Fibroblast of lung (primary cell): ENCODE measurements around the gene ELL. TPM values are rescaled to one million over a fixed set of nuclear protein-coding genes. Genes with fewer than 3 reads are reported as not detected.

Source experiments
- DNase-seq, 2 donors: peaks; one replicate each; pipeline versions ENCODE4 v3.0.0 to v3.0.0-alpha.2; 2010; ENCODE audit warnings: low read depth in 2 of 2
- H2AFZ ChIP-seq: 2 replicates; pipeline ENCODE4 v1.5.1; 2012; ENCODE audit warnings: low read length, control low read depth, inconsistent platforms
- H3K27ac ChIP-seq: 2 replicates; pipeline ENCODE4 v1.5.1; 2011; ENCODE audit warnings: low read length, control low read depth; ENCODE audit not compliant: insufficient read depth
- H3K27me3 ChIP-seq: 2 replicates; pipeline ENCODE4 v1.5.1; 2011; ENCODE audit warnings: mild to moderate bottlenecking, low read length; ENCODE audit not compliant: control insufficient read depth, insufficient read depth
- H3K36me3 ChIP-seq: 2 replicates; pipeline ENCODE4 v1.5.1; 2011; ENCODE audit warnings: low read length; ENCODE audit not compliant: control insufficient read depth, insufficient read depth
- H3K4me1 ChIP-seq: 2 replicates; pipeline ENCODE4 v1.5.1; 2011; ENCODE audit warnings: low read length; ENCODE audit not compliant: control insufficient read depth, insufficient read depth; ENCODE audit errors: extremely low read depth
- H3K4me2 ChIP-seq: 2 replicates; pipeline ENCODE4 v1.5.1; 2011; ENCODE audit warnings: low read length, control low read depth; ENCODE audit not compliant: insufficient read depth; ENCODE audit errors: extremely low read depth
- H3K4me3 ChIP-seq, 4 experiments: fragments of 200-600 bp in 1 of 4; sonication (generic) in 1 of 4; replicated peaks in 1 of 4; 2 replicates each; pipeline ENCODE4 v1.5.1; 2011 to 2016; ENCODE audit warnings: low read length in 4 of 4, low read depth in 3 of 4, mild to moderate bottlenecking in 3 of 4, control low read depth in 2 of 4, inconsistent platforms in 1 of 4, mixed read lengths in 1 of 4; ENCODE audit not compliant: insufficient read depth in 1 of 4; ENCODE audit errors: control extremely low read depth in 1 of 4
- H3K79me2 ChIP-seq: 2 replicates; pipeline ENCODE4 v1.5.1; 2012; ENCODE audit warnings: mild to moderate bottlenecking, low read length, inconsistent platforms; ENCODE audit not compliant: control insufficient read depth, insufficient read depth
- H3K9ac ChIP-seq: 2 replicates; pipeline ENCODE4 v1.5.1; 2011; ENCODE audit warnings: mild to moderate bottlenecking, low read length, control low read depth; ENCODE audit not compliant: insufficient read depth
- H3K9me3 ChIP-seq: 2 replicates; pipeline ENCODE4 v1.5.1; 2012; ENCODE audit warnings: low read depth, low read length; ENCODE audit not compliant: control insufficient read depth, insufficient read depth
- H4K20me1 ChIP-seq: 2 replicates; pipeline ENCODE4 v1.5.1; 2011; ENCODE audit warnings: low read length; ENCODE audit not compliant: control insufficient read depth, insufficient read depth; ENCODE audit errors: extremely low read depth
- EZH2 ChIP-seq: IDR thresholded peaks from 2 replicates; pipeline ENCODE4 v1.5.1; 2012; ENCODE audit warnings: low read length, control low read depth, mild to moderate bottlenecking; ENCODE audit errors: missing control alignments
- polyA plus RNA-seq, 2 donors: library from polyadenylated mRNA; depleted of rRNA in 1 of 2; stranded (reverse) in 1 of 2; unstranded in 1 of 2; fragments of >200 nt; gene quantifications; 2 replicates each; pipeline ENCODE4 v1.2.1, GENCODE V29; 2011 to 2012; ENCODE audit warnings: missing spikeins in 1 of 2
- total RNA-seq: library from RNA; depleted of rRNA; stranded (reverse); fragments of >200 nt; gene quantifications from 2 replicates; pipeline ENCODE4 v1.2.1, GENCODE V29; 2014
- TF ChIP-seq, protein P1 (sequence below), 2 donors: IDR thresholded peaks in 1 of 2; conservative IDR thresholded peaks in 1 of 2; 1 replicate in 1 of 2; 2 replicates in 1 of 2; pipeline ENCODE4 v1.5.1; 2011 to 2012; ENCODE audit warnings: low read length in 2 of 2, control low read depth in 1 of 2, inconsistent platforms in 1 of 2, low read depth in 1 of 2, mild to moderate bottlenecking in 1 of 2

Gene ELL
- total and polyA plus RNA-seq, 2 donors (not counting 1 experiment from before 2014, with no cell fraction given) = 4.4 to 18.7 TPM

DNA sequence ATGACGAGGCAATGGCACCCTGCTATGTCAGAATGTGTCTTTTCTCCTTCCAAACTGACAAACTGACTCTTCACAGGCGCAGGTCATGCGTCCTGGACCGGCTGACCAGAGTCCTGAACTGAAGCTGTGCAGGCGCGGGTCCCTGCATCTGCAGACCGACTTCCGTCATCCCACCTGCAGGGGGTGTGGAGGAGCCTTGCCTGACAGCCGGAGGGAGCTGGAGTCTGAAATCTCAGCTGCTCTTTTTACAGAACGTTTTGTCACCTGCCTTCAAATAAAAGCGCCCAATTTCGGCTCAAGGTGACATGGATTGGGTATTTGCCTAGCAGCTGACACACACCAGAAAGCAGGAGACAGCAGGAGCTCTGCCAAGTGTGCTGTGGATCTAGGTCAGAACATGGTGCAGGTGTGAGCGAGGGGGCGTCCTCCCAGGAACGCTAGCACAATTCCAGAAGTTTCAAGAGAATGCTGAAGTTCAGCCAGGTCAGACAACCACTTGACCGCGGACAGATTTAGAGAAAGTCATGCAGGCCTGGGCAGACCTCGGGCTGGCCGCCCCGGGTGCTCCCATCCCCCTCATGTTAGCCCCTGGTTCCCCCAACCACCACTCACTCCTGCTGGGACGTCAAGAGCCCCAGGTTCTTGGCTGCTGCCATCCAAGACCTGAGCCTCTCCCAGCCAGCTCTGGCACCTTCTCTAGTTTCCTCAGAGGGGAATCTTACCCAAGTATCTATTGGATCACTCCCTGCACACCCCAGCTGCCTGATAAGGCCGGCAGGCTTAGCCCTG is 32.8 kb downstream of the ELL start:
- no peak for TF ChIP-seq EZH2
- TF ChIP-seq, protein P1, sequence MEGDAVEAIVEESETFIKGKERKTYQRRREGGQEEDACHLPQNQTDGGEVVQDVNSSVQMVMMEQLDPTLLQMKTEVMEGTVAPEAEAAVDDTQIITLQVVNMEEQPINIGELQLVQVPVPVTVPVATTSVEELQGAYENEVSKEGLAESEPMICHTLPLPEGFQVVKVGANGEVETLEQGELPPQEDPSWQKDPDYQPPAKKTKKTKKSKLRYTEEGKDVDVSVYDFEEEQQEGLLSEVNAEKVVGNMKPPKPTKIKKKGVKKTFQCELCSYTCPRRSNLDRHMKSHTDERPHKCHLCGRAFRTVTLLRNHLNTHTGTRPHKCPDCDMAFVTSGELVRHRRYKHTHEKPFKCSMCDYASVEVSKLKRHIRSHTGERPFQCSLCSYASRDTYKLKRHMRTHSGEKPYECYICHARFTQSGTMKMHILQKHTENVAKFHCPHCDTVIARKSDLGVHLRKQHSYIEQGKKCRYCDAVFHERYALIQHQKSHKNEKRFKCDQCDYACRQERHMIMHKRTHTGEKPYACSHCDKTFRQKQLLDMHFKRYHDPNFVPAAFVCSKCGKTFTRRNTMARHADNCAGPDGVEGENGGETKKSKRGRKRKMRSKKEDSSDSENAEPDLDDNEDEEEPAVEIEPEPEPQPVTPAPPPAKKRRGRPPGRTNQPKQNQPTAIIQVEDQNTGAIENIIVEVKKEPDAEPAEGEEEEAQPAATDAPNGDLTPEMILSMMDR (conservative IDR thresholded peaks at IDR 0.05 in 1 of 2, IDR thresholded peaks at IDR 0.05 in 1 of 2; ENCODE audit: low read depth in 1 of 2, low read length in 2 of 2) = peak in 1 of 2 donors; percentile 27
- Histone ChIP-seq H3K79me2 (peaks cover 81% of the 10 kb centered on the region), H3K27ac (no peak overlapping the region), H3K9me3 (no peaks in the 10 kb centered on the region), H3K4me1 (peaks cover 8% of the 10 kb centered on the region), H3K9ac (no peak overlapping the region), H4K20me1 (no peaks in the 10 kb centered on the region), H3K36me3 (no peaks in the 10 kb centered on the region), H2AFZ (no peak overlapping the region), H3K4me3 (no peak overlapping the region), H3K27me3 (no peaks in the 10 kb centered on the region), H3K4me2 (no peak overlapping the region)
- DNase-seq = no peak

DNA sequence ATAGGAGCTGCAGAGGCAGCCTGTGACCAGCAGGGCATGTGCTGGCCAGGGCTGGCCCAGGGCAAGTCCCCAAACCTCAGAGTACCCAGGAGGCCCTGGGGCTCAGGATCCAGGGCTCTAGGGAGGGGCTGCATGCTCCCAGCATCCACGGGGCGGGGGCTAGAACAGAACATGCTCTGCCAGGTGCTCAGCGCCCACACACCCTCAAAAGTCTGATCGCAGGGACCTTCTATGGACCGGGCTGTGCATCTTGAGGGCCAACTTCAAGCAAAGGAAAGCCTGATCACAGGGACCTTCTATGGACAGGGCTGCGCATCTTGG is 33.5 kb downstream of the ELL start:
- Histone ChIP-seq H3K27me3 (no peaks in the 10 kb centered on the region), H2AFZ (no peak overlapping the region), H3K4me3 (no peak overlapping the region), H3K9me3 (no peaks in the 10 kb centered on the region), H3K79me2 (peaks cover 80% of the 10 kb centered on the region), H3K4me2 (no peak overlapping the region), H3K36me3 (no peaks in the 10 kb centered on the region), H3K27ac (no peak overlapping the region), H3K9ac (no peak overlapping the region), H4K20me1 (no peaks in the 10 kb centered on the region), H3K4me1 (peaks cover 7% of the 10 kb centered on the region)
- TF ChIP-seq, protein P1 (conservative IDR thresholded peaks at IDR 0.05 in 1 of 2, IDR thresholded peaks at IDR 0.05 in 1 of 2; ENCODE audit: low read depth in 1 of 2, low read length in 2 of 2) = peak; percentile 31 to 39
- TF ChIP-seq EZH2 = no peak
- DNase-seq = no peak

DNA sequence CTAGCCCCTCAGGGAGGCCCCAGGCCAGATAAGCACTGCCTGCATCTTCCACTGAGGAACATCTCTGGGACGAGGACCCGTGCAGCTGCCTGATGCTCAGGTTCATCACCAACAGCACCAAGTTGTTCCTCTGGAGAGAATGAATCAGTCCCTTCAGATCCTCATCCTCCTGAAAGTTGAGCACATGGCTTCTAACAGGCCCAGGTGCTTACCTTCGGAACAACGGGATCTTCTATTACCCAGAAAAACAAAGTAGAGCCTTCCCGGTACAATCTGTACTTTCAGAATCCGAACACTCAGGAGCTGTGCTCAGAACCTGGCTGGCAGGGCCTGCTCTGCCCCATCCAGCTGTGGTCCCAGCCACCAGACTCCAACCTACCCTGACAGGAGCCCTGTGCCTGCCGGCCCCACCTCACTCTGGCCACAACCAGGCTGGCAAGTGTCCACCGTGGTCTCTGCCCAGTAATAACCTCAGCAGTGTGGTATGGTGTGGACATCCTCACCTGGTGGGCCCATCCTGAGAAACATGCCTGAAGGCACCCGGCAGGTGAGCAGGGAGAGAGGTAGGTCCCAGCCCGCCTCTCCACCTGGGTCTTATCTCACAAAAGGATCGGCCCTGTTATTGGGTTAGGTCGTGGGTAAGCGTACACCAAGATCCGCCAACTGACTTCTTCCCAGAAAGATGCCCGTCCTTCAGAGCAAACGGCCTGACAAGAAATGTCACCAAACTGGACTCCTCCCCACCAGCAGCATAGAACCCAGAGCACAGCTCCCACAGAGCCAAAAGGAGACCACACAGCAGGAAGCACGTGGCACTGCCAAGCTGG is 34.1 kb downstream of the ELL start:
- TF ChIP-seq, protein P1 (conservative IDR thresholded peaks at IDR 0.05 in 1 of 2, IDR thresholded peaks at IDR 0.05 in 1 of 2; ENCODE audit: low read depth in 1 of 2, low read length in 2 of 2) = no peak
- H3K27me3 ChIP-seq = no peaks in the 10 kb centered on the region
- no peak for DNase-seq
- H3K4me1 ChIP-seq = peaks cover 6% of the 10 kb centered on the region
- H4K20me1 ChIP-seq = no peaks in the 10 kb centered on the region
- H3K27ac ChIP-seq = no peak overlapping the region
- no peaks in the 10 kb centered on the region for H3K9me3 ChIP-seq
- H3K36me3 ChIP-seq = no peaks in the 10 kb centered on the region
- no peak overlapping the region for H2AFZ ChIP-seq
- no peak overlapping the region for H3K4me3 ChIP-seq
- H3K9ac ChIP-seq = no peak overlapping the region
- peaks cover 79% of the 10 kb centered on the region for H3K79me2 ChIP-seq
- H3K4me2 ChIP-seq = no peak overlapping the region
